ENCODE results near the gene B4GALNT2.
A peak's percentile ranks its signal among the peaks of the same experiment; 100 is the strongest.
"Not testable (repeated sequence)": the region's sequence is repeated elsewhere in the genome, so short reads cannot be mapped to it uniquely, and the experiment has no call there.

Gene B4GALNT2

DNA sequence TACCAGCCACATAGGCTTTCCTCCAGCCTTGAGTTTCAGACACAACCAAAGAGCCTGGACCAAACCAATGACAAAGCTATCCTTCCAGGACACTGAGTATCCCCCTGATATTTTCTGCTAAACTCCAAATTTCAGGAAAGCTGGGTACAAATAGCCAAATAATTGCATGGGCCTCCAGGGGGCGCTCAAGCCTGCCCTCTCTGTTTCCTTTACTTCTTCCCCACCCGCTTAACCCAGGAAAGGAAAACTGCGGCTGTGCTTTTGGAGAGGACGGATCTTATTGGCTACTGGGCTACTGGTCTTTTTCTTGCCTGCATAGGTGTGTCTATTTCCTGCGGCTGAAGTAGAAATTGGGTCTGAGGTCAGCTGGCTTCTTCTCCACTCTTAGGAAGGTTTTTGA lies 47.7 kb downstream of the B4GALNT2 start:
- no peak overlapping the region for H3K4me3 ChIP-seq (ENCODE audit: low read length in 2 of 2)
- no peaks in the 10 kb centered on the region for H3K4me1 ChIP-seq (ENCODE audit: control insufficient read depth, insufficient read depth, low read length)
- H3K27me3 ChIP-seq (ENCODE audit: control insufficient read depth in 1 of 2, insufficient read depth in 2 of 2, low read length in 2 of 2): peaks cover 5% of the 10 kb centered on the region in 2 donors
- H3K36me3 ChIP-seq (ENCODE audit: control insufficient read depth in 2 of 2, insufficient read depth in 2 of 2, low read length in 2 of 2): no peaks in the 10 kb centered on the region
- no peak overlapping the region for H3K9ac ChIP-seq (ENCODE audit: low read length in 2 of 2)
- peaks cover 11 to 20% of the 10 kb centered on the region in 2 donors for H3K9me3 ChIP-seq (ENCODE audit: control insufficient read depth in 2 of 2, low read length in 2 of 2)
- no peak overlapping the region for H3K27ac ChIP-seq (ENCODE audit: low read length)

DNA sequence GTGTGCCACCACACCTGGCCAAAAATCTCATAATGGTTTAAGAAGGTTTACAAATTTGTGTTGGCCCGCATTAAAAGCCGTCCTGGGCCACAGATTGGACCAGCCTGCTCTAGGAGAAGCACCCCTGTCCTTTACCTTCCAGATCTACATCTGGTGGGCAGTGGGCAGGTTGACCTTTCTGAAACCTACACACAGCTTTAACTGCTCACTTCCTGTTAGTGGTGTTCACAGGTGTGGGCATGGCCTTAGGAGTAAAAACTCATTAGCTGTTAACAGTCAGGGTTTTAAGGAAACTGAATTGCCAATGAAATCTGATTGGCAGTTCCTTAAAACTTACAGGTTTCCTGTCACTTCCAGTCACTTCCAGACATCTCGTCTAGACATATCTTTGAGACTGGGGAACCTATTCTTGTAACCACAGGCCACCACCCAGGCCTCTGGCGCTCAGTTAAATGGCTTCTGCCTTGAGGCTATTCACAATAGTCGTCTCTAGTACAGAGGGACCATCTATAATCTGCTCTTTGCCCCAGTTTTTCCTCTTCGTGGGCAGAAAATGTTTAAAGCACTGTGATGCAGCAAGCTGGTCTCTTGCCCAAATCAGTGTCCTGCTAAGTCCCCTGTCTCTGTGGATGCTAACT lies 48.5 kb downstream of the B4GALNT2 start:
- Histone ChIP-seq H3K27ac (ENCODE audit: low read length) (no peak overlapping the region), H3K36me3 (ENCODE audit: control insufficient read depth in 2 of 2, insufficient read depth in 2 of 2, low read length in 2 of 2) (no peaks in the 10 kb centered on the region), H3K4me1 (ENCODE audit: control insufficient read depth, insufficient read depth, low read length) (no peaks in the 10 kb centered on the region), H3K9me3 (ENCODE audit: control insufficient read depth in 2 of 2, low read length in 2 of 2) (peaks cover 7 to 13% of the 10 kb centered on the region in 2 donors), H3K27me3 (ENCODE audit: control insufficient read depth in 1 of 2, insufficient read depth in 2 of 2, low read length in 2 of 2) (peaks cover 5% of the 10 kb centered on the region in 2 donors), H3K9ac (ENCODE audit: low read length in 2 of 2) (no peak overlapping the region), H3K4me3 (ENCODE audit: low read length in 2 of 2) (no peak overlapping the region)

DNA sequence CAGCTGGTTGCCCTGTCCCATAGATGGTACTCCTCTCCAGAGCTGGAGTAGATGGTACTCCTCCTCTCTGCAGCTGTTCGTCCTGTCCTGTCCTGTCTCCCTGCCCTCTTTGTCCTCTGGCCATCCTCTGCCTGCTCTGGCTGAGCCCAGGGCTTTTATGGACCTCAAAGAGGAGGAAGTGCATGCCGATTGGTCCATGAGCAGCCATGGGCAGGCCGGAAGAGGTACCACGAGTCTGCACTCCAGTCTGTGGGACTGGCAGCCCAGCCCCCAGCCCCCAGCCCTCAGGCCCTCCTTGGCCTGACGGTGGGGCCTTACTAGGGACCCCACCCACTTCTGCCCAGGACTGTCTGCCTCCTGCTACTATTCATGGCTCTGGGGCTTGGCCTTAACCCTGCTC lies 50.8 kb downstream of the B4GALNT2 start:
- H3K4me1 ChIP-seq (ENCODE audit: control insufficient read depth, insufficient read depth, low read length): no peaks in the 10 kb centered on the region
- H3K36me3 ChIP-seq (ENCODE audit: control insufficient read depth in 2 of 2, insufficient read depth in 2 of 2, low read length in 2 of 2): no peaks in the 10 kb centered on the region
- H3K9ac ChIP-seq (ENCODE audit: low read length in 2 of 2): no peak overlapping the region
- no peak overlapping the region for H3K27ac ChIP-seq (ENCODE audit: low read length)
- H3K4me3 ChIP-seq (ENCODE audit: low read length in 2 of 2): no peak overlapping the region
- peaks cover 2 to 5% of the 10 kb centered on the region in 2 donors for H3K27me3 ChIP-seq (ENCODE audit: control insufficient read depth in 1 of 2, insufficient read depth in 2 of 2, low read length in 2 of 2)
- no peaks in the 10 kb centered on the region for H3K9me3 ChIP-seq (ENCODE audit: control insufficient read depth in 2 of 2, low read length in 2 of 2)

DNA sequence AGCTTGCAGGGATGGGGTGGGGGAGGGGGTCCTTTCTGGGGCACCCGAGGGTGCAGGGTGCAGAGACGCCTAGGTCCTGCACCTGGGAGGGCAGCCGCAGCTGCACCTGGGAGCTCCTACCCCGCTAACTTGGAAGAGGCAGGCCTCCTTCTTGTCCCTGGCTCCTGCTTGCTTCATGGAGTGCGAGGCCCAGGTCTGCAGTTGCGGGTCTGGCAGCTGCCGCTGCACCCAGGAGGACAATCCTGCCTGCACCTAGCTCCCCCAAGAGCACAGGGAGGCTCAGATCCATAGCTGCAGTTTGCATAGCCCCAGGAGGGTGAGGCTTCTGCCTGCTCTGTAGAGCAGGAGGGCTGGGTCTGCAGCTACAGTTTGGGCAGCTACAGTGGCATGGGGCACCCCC lies 51.2 kb downstream of the B4GALNT2 start:
- Histone ChIP-seq H3K27me3 (ENCODE audit: control insufficient read depth in 1 of 2, insufficient read depth in 2 of 2, low read length in 2 of 2) (peaks cover 2 to 5% of the 10 kb centered on the region in 2 donors), H3K4me1 (ENCODE audit: control insufficient read depth, insufficient read depth, low read length) (no peaks in the 10 kb centered on the region), H3K9me3 (ENCODE audit: control insufficient read depth in 2 of 2, low read length in 2 of 2) (no peaks in the 10 kb centered on the region), H3K36me3 (ENCODE audit: control insufficient read depth in 2 of 2, insufficient read depth in 2 of 2, low read length in 2 of 2) (no peaks in the 10 kb centered on the region), H3K27ac (ENCODE audit: low read length) (no peak overlapping the region), H3K9ac (ENCODE audit: low read length in 2 of 2) (no peak overlapping the region), H3K4me3 (ENCODE audit: low read length in 2 of 2) (no peak overlapping the region)

DNA sequence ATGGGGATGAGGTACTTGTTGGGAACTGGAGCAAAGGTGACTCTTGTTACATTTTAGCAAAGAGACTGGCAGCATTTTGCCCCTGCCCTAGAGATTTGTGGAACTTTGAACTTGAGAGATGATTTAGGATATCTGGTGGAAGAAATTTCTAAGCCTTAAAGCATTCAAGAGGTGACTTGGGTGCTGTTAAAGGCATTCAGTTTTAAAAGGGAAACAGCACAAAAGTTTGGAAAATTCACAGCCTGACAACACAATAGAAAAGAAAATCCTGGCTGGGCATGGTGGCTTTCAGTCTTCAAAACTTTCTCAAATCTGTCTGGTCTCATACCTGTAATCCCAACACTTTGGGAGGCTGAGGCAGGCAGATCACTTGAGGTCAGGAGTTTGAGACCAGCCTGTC lies 52.0 kb downstream of the B4GALNT2 start:
- H3K4me3 ChIP-seq (ENCODE audit: low read length in 2 of 2); H3K9ac ChIP-seq (ENCODE audit: low read length in 2 of 2): not testable (repeated sequence)

DNA sequence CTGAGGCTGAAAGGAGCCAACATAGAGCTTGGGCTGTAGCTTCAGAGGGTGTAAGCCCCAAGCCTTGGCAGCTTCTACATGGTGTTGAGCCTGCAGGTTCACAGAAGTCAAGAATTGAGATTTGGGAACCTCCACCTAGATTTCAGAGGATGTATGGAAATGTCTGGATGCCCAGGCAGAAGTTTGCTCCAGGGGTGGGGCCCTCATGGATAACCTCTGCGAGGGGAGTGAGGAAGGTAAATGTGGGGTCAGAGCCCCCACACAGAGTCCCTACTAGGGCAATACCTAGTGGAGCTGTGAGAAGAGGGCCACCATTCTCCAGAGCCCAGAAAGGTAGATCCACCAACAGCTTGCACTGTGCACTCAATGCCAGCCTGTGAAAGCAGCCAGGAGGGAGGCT lies 52.8 kb downstream of the B4GALNT2 start:
- H3K9ac ChIP-seq (ENCODE audit: low read length in 2 of 2); H3K27ac ChIP-seq (ENCODE audit: low read length); H3K4me3 ChIP-seq (ENCODE audit: low read length in 2 of 2); H3K27me3 ChIP-seq (ENCODE audit: control insufficient read depth in 1 of 2, insufficient read depth in 2 of 2, low read length in 2 of 2); H3K36me3 ChIP-seq (ENCODE audit: control insufficient read depth in 2 of 2, insufficient read depth in 2 of 2, low read length in 2 of 2); H3K4me1 ChIP-seq (ENCODE audit: control insufficient read depth, insufficient read depth, low read length); H3K9me3 ChIP-seq (ENCODE audit: control insufficient read depth in 2 of 2, low read length in 2 of 2): not testable (repeated sequence)

More for the DNA sequence above, 52.0 kb downstream of the B4GALNT2 start:
- H3K36me3 ChIP-seq (ENCODE audit: control insufficient read depth in 2 of 2, insufficient read depth in 2 of 2, low read length in 2 of 2); H3K27ac ChIP-seq (ENCODE audit: low read length); H3K4me1 ChIP-seq (ENCODE audit: control insufficient read depth, insufficient read depth, low read length); H3K27me3 ChIP-seq (ENCODE audit: control insufficient read depth in 1 of 2, insufficient read depth in 2 of 2, low read length in 2 of 2); H3K9me3 ChIP-seq (ENCODE audit: control insufficient read depth in 2 of 2, low read length in 2 of 2): not testable (repeated sequence)

DNA sequence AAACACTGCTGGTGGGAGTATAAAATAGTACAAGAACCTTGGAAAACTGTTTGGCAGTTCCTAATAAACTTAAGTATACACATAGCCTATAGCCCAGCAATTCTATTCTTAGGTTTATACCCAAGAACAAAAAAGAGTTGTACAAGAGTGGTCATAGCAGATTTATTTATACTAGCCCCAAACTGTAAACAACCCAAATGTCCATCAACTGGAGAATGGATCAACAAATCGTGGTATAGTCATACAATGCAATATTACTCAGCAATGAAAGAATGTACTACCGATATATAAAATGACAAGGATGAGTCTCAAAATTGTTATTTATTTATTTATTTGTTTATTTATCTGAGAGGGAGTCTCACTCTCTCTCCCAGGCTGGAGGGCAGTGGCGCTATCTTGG lies 54.7 kb downstream of the B4GALNT2 start:
- no peaks in the 10 kb centered on the region for H3K9me3 ChIP-seq (ENCODE audit: control insufficient read depth in 2 of 2, low read length in 2 of 2)
- H3K27me3 ChIP-seq (ENCODE audit: control insufficient read depth in 1 of 2, insufficient read depth in 2 of 2, low read length in 2 of 2): peaks cover 2 to 3% of the 10 kb centered on the region in 2 donors
- H3K9ac ChIP-seq (ENCODE audit: low read length in 2 of 2): no peak overlapping the region
- no peak overlapping the region for H3K27ac ChIP-seq (ENCODE audit: low read length)
- peaks cover 9% of the 10 kb centered on the region for H3K4me1 ChIP-seq (ENCODE audit: control insufficient read depth, insufficient read depth, low read length)
- H3K4me3 ChIP-seq (ENCODE audit: low read length in 2 of 2): no peak overlapping the region
- H3K36me3 ChIP-seq (ENCODE audit: control insufficient read depth in 2 of 2, insufficient read depth in 2 of 2, low read length in 2 of 2): no peaks in the 10 kb centered on the region

DNA sequence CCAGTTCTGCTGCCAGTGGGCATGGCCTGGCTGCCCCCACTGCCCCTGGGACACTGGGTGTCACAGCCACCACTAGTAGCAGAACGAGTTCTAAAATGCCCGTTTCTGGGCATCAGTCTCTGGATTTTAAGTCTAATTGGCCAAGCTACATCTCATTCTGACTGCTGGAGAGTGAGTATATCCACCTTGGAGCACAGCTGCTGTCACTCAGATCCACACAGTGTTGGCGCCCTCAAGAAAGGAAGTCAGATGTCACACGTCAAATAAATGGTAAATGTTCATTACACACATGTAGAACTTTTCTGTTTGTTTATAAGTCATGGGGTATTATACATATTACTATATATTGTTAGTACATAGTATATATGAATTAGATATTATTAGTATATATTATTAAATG lies 58.4 kb downstream of the B4GALNT2 start:
- H3K4me3 ChIP-seq (ENCODE audit: low read length in 2 of 2): no peak overlapping the region
- peaks cover 12% of the 10 kb centered on the region for H3K4me1 ChIP-seq (ENCODE audit: control insufficient read depth, insufficient read depth, low read length)
- H3K27me3 ChIP-seq (ENCODE audit: control insufficient read depth in 1 of 2, insufficient read depth in 2 of 2, low read length in 2 of 2): no peaks in the 10 kb centered on the region
- H3K9me3 ChIP-seq (ENCODE audit: control insufficient read depth in 2 of 2, low read length in 2 of 2): no peaks in the 10 kb centered on the region
- H3K36me3 ChIP-seq (ENCODE audit: control insufficient read depth in 2 of 2, insufficient read depth in 2 of 2, low read length in 2 of 2): no peaks in the 10 kb centered on the region
- no peak overlapping the region for H3K27ac ChIP-seq (ENCODE audit: low read length)
- H3K9ac ChIP-seq (ENCODE audit: low read length in 2 of 2): no peak overlapping the region

DNA sequence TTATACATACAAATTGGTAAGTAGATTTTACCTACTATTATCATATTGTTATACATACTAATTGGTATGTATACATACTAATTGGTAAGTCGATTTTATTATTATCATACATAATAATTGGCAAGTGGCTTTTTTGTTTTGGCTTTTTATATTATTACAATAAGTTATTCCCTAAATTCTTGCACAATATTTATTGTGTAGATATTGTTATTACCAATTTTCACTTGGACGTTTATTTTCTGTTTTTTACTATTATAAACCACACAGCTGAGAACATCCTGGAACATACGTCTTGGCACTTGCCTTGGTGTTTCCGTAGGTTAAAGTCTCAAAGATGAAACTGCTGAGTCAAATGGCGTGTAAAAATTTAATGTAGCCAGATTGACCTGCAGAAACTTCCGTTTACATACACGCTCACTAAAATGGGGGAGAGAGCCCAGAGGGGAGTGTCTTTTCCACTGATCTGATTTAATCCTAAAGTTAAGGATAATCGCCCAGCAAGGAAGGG lies 58.9 kb downstream of the B4GALNT2 start:
- Histone ChIP-seq H3K27me3 (ENCODE audit: control insufficient read depth in 1 of 2, insufficient read depth in 2 of 2, low read length in 2 of 2) (no peaks in the 10 kb centered on the region), H3K4me3 (ENCODE audit: low read length in 2 of 2) (peak overlapping the region; percentile 93 to 94), H3K9ac (ENCODE audit: low read length in 2 of 2) (peak overlapping the region; percentile 96 to 97), H3K9me3 (ENCODE audit: control insufficient read depth in 2 of 2, low read length in 2 of 2) (no peaks in the 10 kb centered on the region), H3K4me1 (ENCODE audit: control insufficient read depth, insufficient read depth, low read length) (peaks cover 12% of the 10 kb centered on the region), H3K27ac (ENCODE audit: low read length) (peak overlapping the region; percentile 98), H3K36me3 (ENCODE audit: control insufficient read depth in 2 of 2, insufficient read depth in 2 of 2, low read length in 2 of 2) (no peaks in the 10 kb centered on the region)

DNA sequence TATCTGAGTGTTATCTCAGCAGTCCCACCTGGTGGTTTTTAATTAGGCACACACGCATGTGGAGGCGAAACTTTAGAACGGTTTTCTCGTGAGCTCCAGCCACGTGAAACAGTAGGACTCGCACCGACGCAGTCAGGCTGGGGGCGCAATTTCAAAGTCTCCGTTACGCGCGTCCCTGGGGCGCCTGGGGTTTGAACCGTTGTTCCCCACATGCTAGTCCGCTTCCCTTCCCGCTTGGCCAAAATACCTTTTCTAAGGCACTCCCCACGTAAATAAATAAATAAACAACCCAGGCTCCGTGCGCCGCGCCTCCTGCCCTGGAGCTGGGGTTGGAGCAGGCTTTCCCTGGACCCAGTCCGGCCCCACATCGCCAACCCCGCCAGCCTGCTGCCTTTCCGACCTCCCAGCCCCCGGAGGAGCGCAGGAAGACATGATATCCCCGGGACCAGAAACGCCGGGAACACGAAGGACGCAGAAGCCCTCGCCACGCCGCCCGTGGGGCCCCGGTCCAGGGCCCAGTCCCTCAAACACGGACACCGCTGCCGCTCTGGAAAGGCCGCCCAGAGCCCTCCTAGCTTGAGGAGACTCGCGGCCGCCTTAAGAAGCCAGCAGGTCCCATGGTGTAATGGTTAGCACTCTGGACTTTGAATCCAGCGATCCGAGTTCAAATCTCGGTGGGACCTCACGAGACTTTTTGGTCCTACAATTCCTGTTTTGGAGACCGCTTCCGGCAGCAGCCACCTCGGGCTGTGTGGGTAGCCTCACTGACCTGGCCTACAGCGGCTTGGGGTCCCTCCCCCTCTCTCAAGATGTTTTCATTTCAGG lies 59.6 kb downstream of the B4GALNT2 start:
- peak overlapping the region; percentile 96 to 97 for H3K9ac ChIP-seq (ENCODE audit: low read length in 2 of 2)

More for the DNA sequence above, 59.6 kb downstream of the B4GALNT2 start:
- H3K9me3 ChIP-seq (ENCODE audit: control insufficient read depth in 2 of 2, low read length in 2 of 2): no peaks in the 10 kb centered on the region
- H3K36me3 ChIP-seq (ENCODE audit: control insufficient read depth in 2 of 2, insufficient read depth in 2 of 2, low read length in 2 of 2): no peaks in the 10 kb centered on the region
- peak overlapping the region; percentile 93 to 94 for H3K4me3 ChIP-seq (ENCODE audit: low read length in 2 of 2)
- peaks cover 12% of the 10 kb centered on the region for H3K4me1 ChIP-seq (ENCODE audit: control insufficient read depth, insufficient read depth, low read length)
- H3K27ac ChIP-seq (ENCODE audit: low read length): peak overlapping the region; percentile 98
- no peaks in the 10 kb centered on the region for H3K27me3 ChIP-seq (ENCODE audit: control insufficient read depth in 1 of 2, insufficient read depth in 2 of 2, low read length in 2 of 2)
